Caco-2 (cell line): Measurements from ENCODE around the gene C3orf20. TPM values are rescaled to one million over a fixed set of nuclear protein-coding genes. Genes with fewer than 3 reads are reported as not detected.
"Not testable (repeated sequence)": the region's sequence is repeated elsewhere in the genome, so short reads cannot be mapped to it uniquely, and the experiment has no call there.

Source experiments
- BruUV-seq: library from RNA; stranded (reverse); fragments of 400-500 nt; replicated peaks from 2 replicates; lab custom pipeline; 2021; lab: Mats Ljungman, UMichigan
- CTCF ChIA-PET: fragments of 300-600 bp; sonication (Branson Sonifier 250); formaldehyde crosslinking; loops from one replicate; lab custom pipeline; 2022; ENCODE audit warnings: antibody characterized with exemption; lab: Charles Lee
- POLR2A ChIA-PET: fragments of 300-600 bp; sonication (Branson Sonifier 250); formaldehyde crosslinking; loops from one replicate; lab custom pipeline; 2022; ENCODE audit warnings: antibody characterized with exemption; lab: Charles Lee
- DNase-seq, 2 experiments: peaks; one replicate each; pipeline versions ENCODE4 v3.0.0 to v3.0.0-alpha.2; 2020 to 2022
- H3K27me3 ChIP-seq: replicated peaks from 2 replicates; pipeline ENCODE4 v1.6.0; 2011; ENCODE audit warnings: low read length; ENCODE audit not compliant: control insufficient read depth, insufficient read depth
- H3K36me3 ChIP-seq: 2 replicates; pipeline ENCODE4 v1.5.1; 2011; ENCODE audit warnings: low read length; ENCODE audit not compliant: control insufficient read depth, insufficient read depth
- H3K4me1 ChIP-seq: fragments of 250-450 bp; sonication (Bioruptor Pico); 2 replicates; pipeline ENCODE4 v1.5.1; 2020; ENCODE audit warnings: mild to moderate bottlenecking
- H3K4me3 ChIP-seq: 2 replicates; pipeline ENCODE4 v1.5.1; 2011; ENCODE audit warnings: low read depth, mild to moderate bottlenecking, control low read depth, low read length
- H3K9me3 ChIP-seq: fragments of 250-450 bp; sonication (Bioruptor Pico); 2 replicates; pipeline ENCODE4 v1.5.1; 2020; ENCODE audit warnings: mild to moderate bottlenecking, moderate library complexity
- H3K27ac Mint-ChIP-seq: one replicate; pipeline ENCODE4 v1.8.0; 2022; ENCODE audit warnings: mixed read lengths; ENCODE audit not compliant: unreplicated experiment
- H3K27me3 Mint-ChIP-seq: one replicate; pipeline ENCODE4 v1.8.0; 2022; ENCODE audit warnings: mixed read lengths; ENCODE audit not compliant: insufficient read depth, unreplicated experiment
- H3K36me3 Mint-ChIP-seq: one replicate; pipeline ENCODE4 v1.8.0; 2022; ENCODE audit warnings: mild to moderate bottlenecking, mixed read lengths; ENCODE audit not compliant: insufficient read depth, unreplicated experiment
- H3K4me1 Mint-ChIP-seq: one replicate; pipeline ENCODE4 v1.8.0; 2022; ENCODE audit warnings: low read depth, mixed read lengths; ENCODE audit not compliant: unreplicated experiment
- H3K4me3 Mint-ChIP-seq: one replicate; pipeline ENCODE4 v1.8.0; 2022; ENCODE audit warnings: mild to moderate bottlenecking, moderate library complexity, mixed read lengths; ENCODE audit not compliant: unreplicated experiment
- H3K9me3 Mint-ChIP-seq: one replicate; pipeline ENCODE4 v1.8.0; 2022; ENCODE audit warnings: mixed read lengths; ENCODE audit not compliant: unreplicated experiment
- CTCF ChIP-seq, 2 experiments: fragments of 200-600 bp in 1 of 2; IDR thresholded peaks; 1 replicate in 1 of 2; 2 replicates in 1 of 2; pipeline versions ENCODE4 v1.5.1 to v1.8.0; 2011 to 2022; ENCODE audit warnings: antibody characterized with exemption in 1 of 2, control low read depth in 1 of 2, inconsistent platforms in 1 of 2, low read depth in 1 of 2, low read length in 1 of 2, mild to moderate bottlenecking in 1 of 2, moderate library complexity in 1 of 2; ENCODE audit not compliant: insufficient read depth in 1 of 2, severe bottlenecking in 1 of 2, unreplicated experiment in 1 of 2
- intact Hi-C: fragments of 100-400 bp; cut with micrococcal nuclease; formaldehyde crosslinking; loops from one replicate; pipeline ENCODE4 v1.10.0; 2022; ENCODE audit not compliant: unreplicated experiment
- total RNA-seq: library from RNA; stranded (reverse); gene quantifications from 2 replicates; pipeline ENCODE4 v1.2.3, GENCODE V29; 2022

The C3orf20 gene
- total RNA-seq, 1 experiment from 2014 or later: 0.09 TPM

GRCh38 chr3:14808025-14808424 is 133.1 kb downstream of the C3orf20 start:
- no peak for DNase-seq
- Histone ChIP-seq H3K9me3 (no peaks in the 10 kb centered on the region), H3K36me3 (no peaks in the 10 kb centered on the region), H3K27me3 (no peaks in the 10 kb centered on the region), H3K4me1 (peaks cover 11% of the 10 kb centered on the region), H3K4me3 (no peak overlapping the region)
- Mint-ChIP-seq H3K27ac (no peak overlapping the region), H3K36me3 (no peaks in the 10 kb centered on the region), H3K4me3 (no peak overlapping the region), H3K4me1 (peaks cover 12% of the 10 kb centered on the region), H3K27me3 (peaks cover 11% of the 10 kb centered on the region), H3K9me3 (no peaks in the 10 kb centered on the region)
- POLR2A ChIA-PET: no interaction called here
- TF ChIP-seq CTCF (IDR thresholded peaks at IDR 0.05; ENCODE audit: insufficient read depth in 1 of 2, low read depth in 1 of 2, low read length in 1 of 2, severe bottlenecking in 1 of 2, unreplicated experiment in 1 of 2): no peak
- intact Hi-C loops: no loop called here
- CTCF ChIA-PET: no interaction called here
- BruUV-seq: no TSS peak

GRCh38 chr3:14808502-14809266 is 133.7 kb downstream of the C3orf20 start:
- Histone ChIP-seq H3K9me3 (no peaks in the 10 kb centered on the region), H3K27me3 (no peaks in the 10 kb centered on the region), H3K4me3 (no peak overlapping the region), H3K36me3 (no peaks in the 10 kb centered on the region), H3K4me1 (peaks cover 9% of the 10 kb centered on the region)
- no peak for DNase-seq
- ChIA-PET POLR2A (no interaction called here), CTCF (no interaction called here)
- Mint-ChIP-seq H3K9me3 (no peaks in the 10 kb centered on the region), H3K27me3 (peaks cover 17% of the 10 kb centered on the region), H3K4me3 (no peak overlapping the region), H3K36me3 (no peaks in the 10 kb centered on the region), H3K4me1 (peaks cover 7% of the 10 kb centered on the region), H3K27ac (no peak overlapping the region)
- no TSS peak for BruUV-seq
- intact Hi-C loops: no loop called here
- TF ChIP-seq CTCF (IDR thresholded peaks at IDR 0.05; ENCODE audit: insufficient read depth in 1 of 2, low read depth in 1 of 2, low read length in 1 of 2, severe bottlenecking in 1 of 2, unreplicated experiment in 1 of 2): no peak

GRCh38 chr3:14809611-14810010 is 134.7 kb downstream of the C3orf20 start:
- H3K4me1 ChIP-seq, H3K27me3 ChIP-seq, H3K9me3 Mint-ChIP-seq, BruUV-seq, H3K4me3 ChIP-seq, H3K36me3 Mint-ChIP-seq, H3K36me3 ChIP-seq, H3K27ac Mint-ChIP-seq, intact Hi-C loops, POLR2A ChIA-PET, DNase-seq, H3K9me3 ChIP-seq, CTCF ChIA-PET, H3K4me1 Mint-ChIP-seq: not testable (repeated sequence)
- H3K4me3 Mint-ChIP-seq: peak overlapping the region; percentile 38
- H3K27me3 Mint-ChIP-seq: peaks cover 21% of the 10 kb centered on the region
